Measurements from ENCODE around the gene NDUFB6.

NDUFB6 gene

DNA sequence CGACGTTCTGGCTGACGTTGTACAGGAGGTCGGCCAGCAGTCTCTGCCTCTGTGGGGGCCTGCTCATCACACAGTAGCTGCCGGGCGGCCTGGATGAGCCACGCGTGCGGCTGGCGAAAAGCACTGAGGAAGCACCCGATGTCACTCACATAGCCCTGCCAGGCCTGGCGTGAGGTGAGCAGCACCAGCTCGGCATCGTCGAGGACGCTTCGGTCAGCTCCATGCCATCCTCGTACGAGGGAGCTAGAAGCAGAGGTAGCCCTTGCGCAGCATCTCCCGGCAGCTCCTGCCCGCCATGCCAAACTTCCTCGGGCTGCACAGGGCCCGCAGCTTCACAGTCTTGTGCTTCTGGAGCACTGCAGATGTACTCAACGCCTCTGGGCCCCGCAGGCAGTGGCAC is 6.2 kb downstream of the NDUFB6 start:
- H3K4me1 ChIP-seq (ENCODE audit: insufficient read depth, insufficient read length), result no peaks in the 10 kb centered on the region
- H3K9ac ChIP-seq (ENCODE audit: insufficient read length, low read depth), result no peak overlapping the region
- TF ChIP-seq SUZ12 (IDR thresholded peaks at IDR 0.05; ENCODE audit: extremely low read depth, insufficient read depth, insufficient read length) (no peak), ZNF274 (IDR thresholded peaks at IDR 0.05; ENCODE audit: low read depth, low read length) (no peak), YY1 (IDR thresholded peaks at IDR 0.05; ENCODE audit: insufficient read depth, insufficient read length) (no peak)
- no peaks in the 10 kb centered on the region for H3K9me3 ChIP-seq (ENCODE audit: insufficient read depth, low read length)
- no peak overlapping the region for H3K4me3 ChIP-seq (ENCODE audit: insufficient read length, low read depth)
- H3K36me3 ChIP-seq (ENCODE audit: insufficient read depth, insufficient read length, low read length), result peaks cover 64% of the 10 kb centered on the region
- no peak for DNase-seq (ENCODE audit: low read depth, low spot score)
- no peaks in the 10 kb centered on the region for H3K27me3 ChIP-seq (ENCODE audit: insufficient read depth, insufficient read length)

GRCh38 chr9:32565967-32566366 is 7.0 kb downstream of the NDUFB6 start:
- Histone ChIP-seq H3K4me1 (ENCODE audit: insufficient read depth, insufficient read length) (no peaks in the 10 kb centered on the region), H3K36me3 (ENCODE audit: insufficient read depth, insufficient read length, low read length) (peaks cover 60% of the 10 kb centered on the region), H3K9ac (ENCODE audit: insufficient read length, low read depth) (no peak overlapping the region), H3K4me3 (ENCODE audit: insufficient read length, low read depth) (no peak overlapping the region), H3K27me3 (ENCODE audit: insufficient read depth, insufficient read length) (no peaks in the 10 kb centered on the region), H3K9me3 (ENCODE audit: insufficient read depth, low read length) (no peaks in the 10 kb centered on the region)
- TF ChIP-seq ZNF274 (IDR thresholded peaks at IDR 0.05; ENCODE audit: low read depth, low read length) (no peak), YY1 (IDR thresholded peaks at IDR 0.05; ENCODE audit: insufficient read depth, insufficient read length) (no peak), SUZ12 (IDR thresholded peaks at IDR 0.05; ENCODE audit: extremely low read depth, insufficient read depth, insufficient read length) (no peak)
- DNase-seq (ENCODE audit: low read depth, low spot score), result no peak

DNA sequence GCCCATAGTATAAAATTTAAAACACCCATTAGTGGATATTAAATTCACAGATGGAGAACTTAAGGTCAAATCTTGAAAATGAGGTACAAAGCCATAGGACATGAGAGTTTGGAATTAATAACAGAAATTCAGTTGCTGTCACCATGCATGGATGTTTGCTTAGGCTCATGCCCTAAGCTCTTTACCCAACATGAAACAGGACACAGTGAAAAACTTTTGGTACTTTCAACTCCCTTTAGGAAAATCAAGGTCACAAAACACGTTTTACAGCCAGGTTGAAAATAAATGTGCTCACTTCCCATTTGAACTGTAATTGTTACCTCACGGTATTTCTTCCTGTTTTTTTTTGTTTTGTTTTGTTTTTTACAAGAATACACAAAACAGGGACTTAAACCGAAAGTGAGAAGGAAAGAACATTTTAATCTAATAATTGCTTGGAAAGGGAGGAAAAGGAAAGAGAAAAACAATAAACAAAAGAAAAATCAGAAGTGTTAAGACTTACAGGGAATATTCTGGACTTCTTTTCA is 14.5 kb downstream of the NDUFB6 start:
- H3K4me3 ChIP-seq (ENCODE audit: insufficient read length, low read depth), result no peak overlapping the region
- no peak overlapping the region for H3K9ac ChIP-seq (ENCODE audit: insufficient read length, low read depth)
- H3K36me3 ChIP-seq (ENCODE audit: insufficient read depth, insufficient read length, low read length), result peaks cover 17% of the 10 kb centered on the region
- H3K9me3 ChIP-seq (ENCODE audit: insufficient read depth, low read length), result no peaks in the 10 kb centered on the region
- TF ChIP-seq SUZ12 (IDR thresholded peaks at IDR 0.05; ENCODE audit: extremely low read depth, insufficient read depth, insufficient read length) (no peak), YY1 (IDR thresholded peaks at IDR 0.05; ENCODE audit: insufficient read depth, insufficient read length) (no peak), ZNF274 (IDR thresholded peaks at IDR 0.05; ENCODE audit: low read depth, low read length) (no peak)
- no peaks in the 10 kb centered on the region for H3K27me3 ChIP-seq (ENCODE audit: insufficient read depth, insufficient read length)
- no peaks in the 10 kb centered on the region for H3K4me1 ChIP-seq (ENCODE audit: insufficient read depth, insufficient read length)
- no peak for DNase-seq (ENCODE audit: low read depth, low spot score)

- DNase-seq (ENCODE audit: low read depth, low spot score), result no peak
- H3K4me1 ChIP-seq (ENCODE audit: insufficient read depth, insufficient read length), result no peaks in the 10 kb centered on the region
- H3K9me3 ChIP-seq (ENCODE audit: insufficient read depth, low read length), result no peaks in the 10 kb centered on the region
- peaks cover 14% of the 10 kb centered on the region for H3K36me3 ChIP-seq (ENCODE audit: insufficient read depth, insufficient read length, low read length)
- H3K9ac ChIP-seq (ENCODE audit: insufficient read length, low read depth), result no peak overlapping the region
- no peaks in the 10 kb centered on the region for H3K27me3 ChIP-seq (ENCODE audit: insufficient read depth, insufficient read length)
- no peak for TF ChIP-seq ZNF274 (IDR thresholded peaks at IDR 0.05; ENCODE audit: low read depth, low read length)
- TF ChIP-seq YY1 (IDR thresholded peaks at IDR 0.05; ENCODE audit: insufficient read depth, insufficient read length), result no peak
- no peak for TF ChIP-seq SUZ12 (IDR thresholded peaks at IDR 0.05; ENCODE audit: extremely low read depth, insufficient read depth, insufficient read length)
- H3K4me3 ChIP-seq (ENCODE audit: insufficient read length, low read depth), result no peak overlapping the region
Observed at GRCh38 chr9:32554591-32554990, 18.4 kb downstream of the NDUFB6 start.

DNA sequence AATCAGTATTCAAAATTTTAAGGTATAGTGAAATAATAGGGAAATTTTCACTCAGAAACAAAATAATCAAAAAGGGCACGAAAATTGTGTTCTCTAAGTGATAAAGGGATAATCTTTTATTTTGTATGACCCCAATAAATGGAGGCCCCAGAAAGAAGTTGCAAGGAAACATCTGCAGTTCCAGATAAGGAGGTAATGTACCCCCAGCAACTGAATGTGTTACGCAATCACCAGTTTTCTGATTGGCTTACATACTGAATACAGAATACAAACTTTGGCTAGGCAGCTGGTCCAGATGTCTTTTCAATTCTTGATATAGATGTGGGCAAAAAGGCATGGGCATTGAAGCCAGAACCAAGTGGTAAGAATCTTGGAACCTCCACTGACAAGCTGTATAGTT is 18.9 kb downstream of the NDUFB6 start:
- DNase-seq (ENCODE audit: low read depth, low spot score), result no peak
- Histone ChIP-seq H3K36me3 (ENCODE audit: insufficient read depth, insufficient read length, low read length) (peaks cover 16% of the 10 kb centered on the region), H3K27me3 (ENCODE audit: insufficient read depth, insufficient read length) (no peaks in the 10 kb centered on the region), H3K4me1 (ENCODE audit: insufficient read depth, insufficient read length) (no peaks in the 10 kb centered on the region), H3K4me3 (ENCODE audit: insufficient read length, low read depth) (no peak overlapping the region), H3K9me3 (ENCODE audit: insufficient read depth, low read length) (no peaks in the 10 kb centered on the region), H3K9ac (ENCODE audit: insufficient read length, low read depth) (no peak overlapping the region)
- TF ChIP-seq YY1 (IDR thresholded peaks at IDR 0.05; ENCODE audit: insufficient read depth, insufficient read length) (no peak), SUZ12 (IDR thresholded peaks at IDR 0.05; ENCODE audit: extremely low read depth, insufficient read depth, insufficient read length) (no peak), ZNF274 (IDR thresholded peaks at IDR 0.05; ENCODE audit: low read depth, low read length) (no peak)

- peak within 1 kb of the TSS; percentile 85 for H3K4me3 ChIP-seq (ENCODE audit: insufficient read length, low read depth)
- no peaks in the 10 kb centered on the region for H3K27me3 ChIP-seq (ENCODE audit: insufficient read depth, insufficient read length)
- peak; percentile 81 for DNase-seq (ENCODE audit: low read depth, low spot score)
- H3K9me3 ChIP-seq (ENCODE audit: insufficient read depth, low read length), result no peaks in the 10 kb centered on the region
- peak within 1 kb of the TSS; percentile 97 for H3K9ac ChIP-seq (ENCODE audit: insufficient read length, low read depth)
- TF ChIP-seq SUZ12 (IDR thresholded peaks at IDR 0.05; ENCODE audit: extremely low read depth, insufficient read depth, insufficient read length), result no peak
- TF ChIP-seq ZNF274 (IDR thresholded peaks at IDR 0.05; ENCODE audit: low read depth, low read length), result no peak
- peak; percentile 95 for TF ChIP-seq YY1 (IDR thresholded peaks at IDR 0.05; ENCODE audit: insufficient read depth, insufficient read length)
- no peaks in the 10 kb centered on the region for H3K4me1 ChIP-seq (ENCODE audit: insufficient read depth, insufficient read length)
- peaks cover 16% of the 10 kb centered on the region for H3K36me3 ChIP-seq (ENCODE audit: insufficient read depth, insufficient read length, low read length)
Observed at GRCh38 chr9:32552172-32552872, 20.6 kb downstream of the NDUFB6 start, which contains the start of the genes SMIM27 and TOPORS. Gene SMIM27 (plus strand): TSS chr9:32552327. CDS start chr9:32552435, 108 bp downstream. Gene TOPORS (minus strand): TSS chr9:32552586. CDS start chr9:32552436, 150 bp downstream.

- Histone ChIP-seq H3K27me3 (ENCODE audit: insufficient read depth, insufficient read length) (no peaks in the 10 kb centered on the region), H3K4me3 (ENCODE audit: insufficient read length, low read depth) (peak overlapping the region; percentile 85), H3K36me3 (ENCODE audit: insufficient read depth, insufficient read length, low read length) (peaks cover 21% of the 10 kb centered on the region), H3K4me1 (ENCODE audit: insufficient read depth, insufficient read length) (no peaks in the 10 kb centered on the region), H3K9ac (ENCODE audit: insufficient read length, low read depth) (peak overlapping the region; percentile 91), H3K9me3 (ENCODE audit: insufficient read depth, low read length) (no peaks in the 10 kb centered on the region)
- TF ChIP-seq YY1 (IDR thresholded peaks at IDR 0.05; ENCODE audit: insufficient read depth, insufficient read length), result no peak
- no peak for TF ChIP-seq SUZ12 (IDR thresholded peaks at IDR 0.05; ENCODE audit: extremely low read depth, insufficient read depth, insufficient read length)
- no peak for TF ChIP-seq ZNF274 (IDR thresholded peaks at IDR 0.05; ENCODE audit: low read depth, low read length)
- no peak for DNase-seq (ENCODE audit: low read depth, low spot score)
Observed at GRCh38 chr9:32551276-32552051, 21.5 kb downstream of the NDUFB6 start.
